Liver (tissue), 9 donors: ENCODE data around the gene LLPH. TPM values are rescaled to one million over a fixed set of nuclear protein-coding genes. Genes with fewer than 3 reads are reported as not detected.

Experiments used
- DNase-seq: peaks from one replicate; pipeline ENCODE4 v3.0.0-alpha.2; 2017; ENCODE audit warnings: low spot score
- H3K27ac ChIP-seq, 2 donors: one replicate each; pipeline ENCODE4 v1.7.0; 2013; ENCODE audit warnings: inconsistent platforms in 2 of 2, low read length in 2 of 2, control low read depth in 1 of 2, low read depth in 1 of 2, mild to moderate bottlenecking in 1 of 2
- H3K27me3 ChIP-seq, 4 donors: one replicate each; pipeline versions ENCODE4 v1.6.1 to v1.7.0; 2013; ENCODE audit warnings: low read length in 3 of 4, inconsistent platforms in 1 of 4, mild to moderate bottlenecking in 1 of 4, moderate library complexity in 1 of 4; ENCODE audit not compliant: control insufficient read depth in 4 of 4, insufficient read depth in 4 of 4
- H3K36me3 ChIP-seq, 4 donors: one replicate each; pipeline versions ENCODE4 v1.6.1 to v1.7.0; 2013; ENCODE audit warnings: low read length in 3 of 4, mild to moderate bottlenecking in 3 of 4, low read depth in 1 of 4, moderate library complexity in 1 of 4; ENCODE audit not compliant: control insufficient read depth in 4 of 4, insufficient read depth in 3 of 4
- H3K4me1 ChIP-seq, 4 donors: one replicate each; pipeline versions ENCODE4 v1.6.1 to v1.7.0; 2013; ENCODE audit warnings: low read length in 3 of 4, mild to moderate bottlenecking in 3 of 4, moderate library complexity in 1 of 4; ENCODE audit not compliant: control insufficient read depth in 4 of 4, insufficient read depth in 4 of 4
- H3K4me3 ChIP-seq, 3 donors: one replicate each; pipeline versions ENCODE4 v1.6.1 to v1.7.0; 2013; ENCODE audit warnings: low read length in 3 of 3, control low read depth in 1 of 3, low read depth in 1 of 3, mild to moderate bottlenecking in 1 of 3
- H3K9ac ChIP-seq, 2 donors: one replicate each; pipeline ENCODE4 v1.7.0; 2013; ENCODE audit warnings: low read length in 2 of 2, mild to moderate bottlenecking in 2 of 2, moderate library complexity in 2 of 2, control low read depth in 1 of 2, low read depth in 1 of 2
- H3K9me3 ChIP-seq, 4 donors: one replicate each; pipeline versions ENCODE4 v1.6.1 to v1.7.0; 2013; ENCODE audit warnings: low read length in 3 of 4; ENCODE audit not compliant: control insufficient read depth in 4 of 4
- ATF3 ChIP-seq: IDR thresholded peaks from 2 replicates; pipeline ENCODE4 v1.6.1; 2016; ENCODE audit warnings: antibody characterized with exemption
- EGR1 ChIP-seq, 2 donors: IDR thresholded peaks; 2 replicates each; pipeline ENCODE4 v1.6.1; 2016 to 2018; ENCODE audit warnings: antibody characterized with exemption in 2 of 2, low read depth in 2 of 2
- FOXA2 ChIP-seq: IDR thresholded peaks from 2 replicates; pipeline ENCODE4 v1.6.1; 2016; ENCODE audit warnings: antibody characterized with exemption
- GABPA ChIP-seq, 2 donors: IDR thresholded peaks in 1 of 2; conservative IDR thresholded peaks in 1 of 2; 2 replicates each; pipeline ENCODE4 v1.6.1; 2016; ENCODE audit warnings: antibody characterized with exemption in 2 of 2, mild to moderate bottlenecking in 1 of 2, moderate library complexity in 1 of 2
- JUND ChIP-seq, 2 donors: IDR thresholded peaks; 2 replicates each; pipeline ENCODE4 v1.6.1; 2016; ENCODE audit warnings: antibody characterized with exemption in 2 of 2
- NR2F2 ChIP-seq: IDR thresholded peaks from 2 replicates; pipeline ENCODE4 v1.6.1; 2016; ENCODE audit warnings: antibody characterized with exemption
- RAD21 ChIP-seq, 2 donors: IDR thresholded peaks; 2 replicates each; pipeline ENCODE4 v1.6.1; 2016; ENCODE audit warnings: antibody characterized with exemption in 2 of 2, mild to moderate bottlenecking in 2 of 2
- RXRA ChIP-seq, 2 donors: IDR thresholded peaks; 2 replicates each; pipeline ENCODE4 v1.6.1; 2017 to 2018; ENCODE audit warnings: antibody characterized with exemption in 2 of 2, mild to moderate bottlenecking in 1 of 2
- SP1 ChIP-seq: IDR thresholded peaks from 2 replicates; pipeline ENCODE4 v1.6.1; 2018; ENCODE audit warnings: antibody characterized with exemption, mild to moderate bottlenecking
- TAF1 ChIP-seq: conservative IDR thresholded peaks from 2 replicates; pipeline ENCODE4 v1.6.1; 2016; ENCODE audit warnings: antibody characterized with exemption, mild to moderate bottlenecking
- YY1 ChIP-seq: IDR thresholded peaks from 2 replicates; pipeline ENCODE4 v1.6.1; 2016; ENCODE audit warnings: antibody characterized with exemption, mild to moderate bottlenecking
- WGBS: extraction: QIAGEN DNeasy Blood & Tissue Kit; methylation state at CpG from one replicate; pipeline ENCODE4 v1.1.7; 2013; 5-methylcytosine and 5-hydroxymethylcytosine counted together
- polyA plus RNA-seq, 2 donors: library from polyadenylated mRNA; stranded (reverse) in 1 of 2; unstranded in 1 of 2; fragments of 200-250 nt in 1 of 2; fragments of >200 nt in 1 of 2; fragmentation: Nextera tagmentation in 1 of 2; extraction: Ambion mirVana in 1 of 2; gene quantifications; one replicate each; pipeline versions ENCODE4 v1.2.1 to v1.2.3, GENCODE V29; 2013 to 2015
- total RNA-seq, 2 donors: library from RNA; depleted of rRNA; stranded (reverse); fragments of >200 nt; gene quantifications; one replicate each; pipeline ENCODE4 v1.2.3, GENCODE V29; 2014
- TF ChIP-seq, protein P1 (sequence below): IDR thresholded peaks from 2 replicates; pipeline ENCODE4 v1.6.1; 2016; ENCODE audit warnings: antibody characterized with exemption, mild to moderate bottlenecking
- TF ChIP-seq, protein P2 (sequence below): IDR thresholded peaks from 2 replicates; pipeline ENCODE4 v1.6.1; 2016; ENCODE audit warnings: antibody characterized with exemption
- TF ChIP-seq, protein P3 (sequence below): IDR thresholded peaks from 2 replicates; pipeline ENCODE4 v1.6.1; 2016; ENCODE audit warnings: antibody characterized with exemption
- donor health status: healthy.
- donor health status: healthy.
- donor health status: healthy.
- donor health status: healthy.
- donor health status: healthy.

Gene LLPH
- total and polyA plus RNA-seq, 4 donors: 2.6 to 18.1 (median 6.6) TPM

- 13% methylated on average over 1 of the region's 1 CpG for WGBS
- TF ChIP-seq TAF1: no peak
- TF ChIP-seq, protein P1, sequence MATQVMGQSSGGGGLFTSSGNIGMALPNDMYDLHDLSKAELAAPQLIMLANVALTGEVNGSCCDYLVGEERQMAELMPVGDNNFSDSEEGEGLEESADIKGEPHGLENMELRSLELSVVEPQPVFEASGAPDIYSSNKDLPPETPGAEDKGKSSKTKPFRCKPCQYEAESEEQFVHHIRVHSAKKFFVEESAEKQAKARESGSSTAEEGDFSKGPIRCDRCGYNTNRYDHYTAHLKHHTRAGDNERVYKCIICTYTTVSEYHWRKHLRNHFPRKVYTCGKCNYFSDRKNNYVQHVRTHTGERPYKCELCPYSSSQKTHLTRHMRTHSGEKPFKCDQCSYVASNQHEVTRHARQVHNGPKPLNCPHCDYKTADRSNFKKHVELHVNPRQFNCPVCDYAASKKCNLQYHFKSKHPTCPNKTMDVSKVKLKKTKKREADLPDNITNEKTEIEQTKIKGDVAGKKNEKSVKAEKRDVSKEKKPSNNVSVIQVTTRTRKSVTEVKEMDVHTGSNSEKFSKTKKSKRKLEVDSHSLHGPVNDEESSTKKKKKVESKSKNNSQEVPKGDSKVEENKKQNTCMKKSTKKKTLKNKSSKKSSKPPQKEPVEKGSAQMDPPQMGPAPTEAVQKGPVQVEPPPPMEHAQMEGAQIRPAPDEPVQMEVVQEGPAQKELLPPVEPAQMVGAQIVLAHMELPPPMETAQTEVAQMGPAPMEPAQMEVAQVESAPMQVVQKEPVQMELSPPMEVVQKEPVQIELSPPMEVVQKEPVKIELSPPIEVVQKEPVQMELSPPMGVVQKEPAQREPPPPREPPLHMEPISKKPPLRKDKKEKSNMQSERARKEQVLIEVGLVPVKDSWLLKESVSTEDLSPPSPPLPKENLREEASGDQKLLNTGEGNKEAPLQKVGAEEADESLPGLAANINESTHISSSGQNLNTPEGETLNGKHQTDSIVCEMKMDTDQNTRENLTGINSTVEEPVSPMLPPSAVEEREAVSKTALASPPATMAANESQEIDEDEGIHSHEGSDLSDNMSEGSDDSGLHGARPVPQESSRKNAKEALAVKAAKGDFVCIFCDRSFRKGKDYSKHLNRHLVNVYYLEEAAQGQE: no peak
- no peak for TF ChIP-seq YY1
- no peak for TF ChIP-seq ATF3
- no peak for TF ChIP-seq NR2F2
- TF ChIP-seq GABPA (IDR thresholded peaks at IDR 0.05 in 1 of 2, conservative IDR thresholded peaks at IDR 0.05 in 1 of 2): no peak
- TF ChIP-seq, protein P2, sequence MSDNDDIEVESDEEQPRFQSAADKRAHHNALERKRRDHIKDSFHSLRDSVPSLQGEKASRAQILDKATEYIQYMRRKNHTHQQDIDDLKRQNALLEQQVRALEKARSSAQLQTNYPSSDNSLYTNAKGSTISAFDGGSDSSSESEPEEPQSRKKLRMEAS: no peak
- TF ChIP-seq EGR1 (IDR thresholded peaks at IDR 0.05; ENCODE audit: low read depth in 2 of 2): no peak
- no peak for TF ChIP-seq SP1
- no peaks in the 10 kb centered on the region for H3K36me3 ChIP-seq
- no peaks in the 10 kb centered on the region for H3K27me3 ChIP-seq
- no peaks in the 10 kb centered on the region for H3K4me1 ChIP-seq
- H3K4me3 ChIP-seq: no peak overlapping the region
- DNase-seq: no peak
- H3K9ac ChIP-seq: no peak overlapping the region
- H3K27ac ChIP-seq: no peak overlapping the region
- no peaks in the 10 kb centered on the region for H3K9me3 ChIP-seq
These were observed 37.8 kb downstream of the LLPH start for GRCh38 chr12:66092559-66093269.

DNA sequence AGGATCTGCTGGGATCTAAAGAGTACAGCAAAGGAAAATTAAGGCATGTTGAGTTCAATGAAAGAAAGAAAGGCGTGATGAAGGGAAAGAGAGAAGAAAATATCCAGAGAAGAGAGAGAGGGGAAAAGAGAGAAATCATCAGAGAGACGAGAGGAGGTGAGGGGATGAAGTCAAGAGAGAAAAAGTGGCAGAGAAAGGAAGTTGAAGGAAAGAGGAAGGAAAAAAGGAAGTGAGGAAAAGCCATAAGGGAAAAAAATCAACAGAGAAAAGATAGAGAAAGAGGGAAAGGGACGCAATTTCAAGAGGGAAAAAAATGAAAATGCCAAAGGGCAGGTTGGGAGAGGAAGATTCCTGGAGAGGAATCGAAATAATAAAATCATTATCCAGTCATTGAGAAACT lies 40.4 kb downstream of the LLPH start:
- no peak for DNase-seq
- H3K9me3 ChIP-seq: no peaks in the 10 kb centered on the region
- no peak for TF ChIP-seq RXRA (IDR thresholded peaks at IDR 0.05)
- no peak for TF ChIP-seq FOXA2
- TF ChIP-seq TAF1: no peak
- TF ChIP-seq ATF3: no peak
- no peak for TF ChIP-seq EGR1 (IDR thresholded peaks at IDR 0.05; ENCODE audit: low read depth in 2 of 2)
- no peak for TF ChIP-seq YY1
- TF ChIP-seq NR2F2: no peak
- no peaks in the 10 kb centered on the region for H3K27me3 ChIP-seq
- no peak overlapping the region for H3K9ac ChIP-seq
- H3K4me3 ChIP-seq: no peak overlapping the region
- 62% methylated on average over 4 of the region's 4 CpGs for WGBS
- no peaks in the 10 kb centered on the region for H3K36me3 ChIP-seq
- no peaks in the 10 kb centered on the region for H3K4me1 ChIP-seq
- no peak overlapping the region for H3K27ac ChIP-seq

- Histone ChIP-seq H3K4me3 (no peak overlapping the region), H3K27me3 (no peaks in the 10 kb centered on the region), H3K9me3 (no peaks in the 10 kb centered on the region), H3K4me1 (no peaks in the 10 kb centered on the region), H3K36me3 (no peaks in the 10 kb centered on the region), H3K9ac (no peak overlapping the region), H3K27ac (no peak overlapping the region)
- 32% methylated on average over 10 of the region's 10 CpGs for WGBS
- DNase-seq: peak; percentile 59
- TF ChIP-seq GABPA (IDR thresholded peaks at IDR 0.05 in 1 of 2, conservative IDR thresholded peaks at IDR 0.05 in 1 of 2) (no peak), YY1 (peak; percentile 75), JUND (IDR thresholded peaks at IDR 0.05) (no peak), RAD21 (IDR thresholded peaks at IDR 0.05) (peak; percentile 92 to 93), ATF3 (no peak)
- TF ChIP-seq, protein P1: no peak
- TF ChIP-seq, protein P3, sequence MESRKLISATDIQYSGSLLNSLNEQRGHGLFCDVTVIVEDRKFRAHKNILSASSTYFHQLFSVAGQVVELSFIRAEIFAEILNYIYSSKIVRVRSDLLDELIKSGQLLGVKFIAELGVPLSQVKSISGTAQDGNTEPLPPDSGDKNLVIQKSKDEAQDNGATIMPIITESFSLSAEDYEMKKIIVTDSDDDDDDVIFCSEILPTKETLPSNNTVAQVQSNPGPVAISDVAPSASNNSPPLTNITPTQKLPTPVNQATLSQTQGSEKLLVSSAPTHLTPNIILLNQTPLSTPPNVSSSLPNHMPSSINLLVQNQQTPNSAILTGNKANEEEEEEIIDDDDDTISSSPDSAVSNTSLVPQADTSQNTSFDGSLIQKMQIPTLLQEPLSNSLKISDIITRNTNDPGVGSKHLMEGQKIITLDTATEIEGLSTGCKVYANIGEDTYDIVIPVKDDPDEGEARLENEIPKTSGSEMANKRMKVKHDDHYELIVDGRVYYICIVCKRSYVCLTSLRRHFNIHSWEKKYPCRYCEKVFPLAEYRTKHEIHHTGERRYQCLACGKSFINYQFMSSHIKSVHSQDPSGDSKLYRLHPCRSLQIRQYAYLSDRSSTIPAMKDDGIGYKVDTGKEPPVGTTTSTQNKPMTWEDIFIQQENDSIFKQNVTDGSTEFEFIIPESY: no peak
These were observed 43.1 kb downstream of the LLPH start for GRCh38 chr12:66087365-66087943.
